GM18517 (cell line): ENCODE data around the gene FAM120B.
"Not testable (repeated sequence)": the region's sequence is repeated elsewhere in the genome, so short reads cannot be mapped to it uniquely, and the experiment has no call there.

Experiments
- ATAC-seq: cut with Tn5 transposase; IDR thresholded peaks from one replicate; pipeline ENCODE4 v1.9.1; 2021; ENCODE audit warnings: mild to moderate bottlenecking, moderate library complexity; ENCODE audit not compliant: unreplicated experiment

Gene FAM120B

DNA sequence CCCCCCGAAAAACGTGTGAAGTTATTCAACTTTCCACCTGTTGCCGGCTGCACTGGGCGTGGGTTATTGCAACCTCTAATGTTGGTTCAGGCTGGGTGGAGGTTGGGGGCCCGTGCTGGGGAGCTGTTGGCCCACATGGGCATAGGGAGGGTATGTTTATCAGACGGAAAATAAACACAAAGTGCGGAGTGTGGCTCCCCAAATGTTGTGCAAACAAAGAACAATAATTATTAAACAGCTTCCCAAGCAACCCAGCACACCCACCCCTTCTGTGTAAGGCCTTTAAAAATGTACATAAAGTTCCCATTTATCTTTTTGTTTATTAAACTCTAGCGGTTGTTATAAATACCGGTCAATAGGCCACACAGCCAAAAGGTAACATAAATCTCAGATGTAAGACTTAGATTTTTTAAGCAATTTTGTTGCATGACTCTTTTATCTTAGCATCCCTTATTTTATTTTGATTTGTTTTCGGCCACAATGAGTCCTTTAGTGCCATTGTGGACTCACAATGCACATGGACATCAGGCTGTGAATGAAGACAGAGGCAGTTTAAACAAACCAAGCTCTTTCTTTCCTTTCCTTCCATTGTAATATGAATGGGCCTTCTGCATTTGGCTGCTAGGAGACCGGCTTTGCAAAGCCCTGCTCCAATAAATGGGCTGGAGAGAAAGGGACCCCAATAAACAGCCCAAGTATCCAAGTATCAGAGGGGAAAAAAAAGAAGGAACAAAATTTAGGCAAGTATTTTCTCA is 8.8 kb upstream of the FAM120B start:
- ATAC-seq: no peak

DNA sequence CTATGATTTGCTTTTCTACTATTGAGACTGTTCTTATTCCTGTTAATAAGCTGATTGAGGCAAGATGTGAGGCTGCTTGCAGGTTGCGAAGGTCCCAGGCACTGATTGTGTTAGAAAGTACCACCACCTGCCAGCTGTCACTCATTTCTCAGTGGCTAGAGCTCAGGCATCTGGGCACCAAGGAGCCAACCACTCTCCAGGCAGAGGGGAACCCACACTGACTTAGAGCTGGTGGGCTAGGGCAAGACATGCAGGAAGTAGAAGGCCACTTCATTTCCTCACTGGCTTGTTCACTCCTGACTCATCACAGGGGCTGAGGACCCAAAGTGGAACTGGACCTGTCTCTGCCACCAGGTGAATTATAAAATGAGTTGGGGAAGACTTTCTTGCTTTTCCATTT is 7.9 kb upstream of the FAM120B start:
- no peak for ATAC-seq

- ATAC-seq: no peak
These were observed 5.4 kb upstream of the FAM120B start for GRCh38 chr6:170301184-170301583.

DNA sequence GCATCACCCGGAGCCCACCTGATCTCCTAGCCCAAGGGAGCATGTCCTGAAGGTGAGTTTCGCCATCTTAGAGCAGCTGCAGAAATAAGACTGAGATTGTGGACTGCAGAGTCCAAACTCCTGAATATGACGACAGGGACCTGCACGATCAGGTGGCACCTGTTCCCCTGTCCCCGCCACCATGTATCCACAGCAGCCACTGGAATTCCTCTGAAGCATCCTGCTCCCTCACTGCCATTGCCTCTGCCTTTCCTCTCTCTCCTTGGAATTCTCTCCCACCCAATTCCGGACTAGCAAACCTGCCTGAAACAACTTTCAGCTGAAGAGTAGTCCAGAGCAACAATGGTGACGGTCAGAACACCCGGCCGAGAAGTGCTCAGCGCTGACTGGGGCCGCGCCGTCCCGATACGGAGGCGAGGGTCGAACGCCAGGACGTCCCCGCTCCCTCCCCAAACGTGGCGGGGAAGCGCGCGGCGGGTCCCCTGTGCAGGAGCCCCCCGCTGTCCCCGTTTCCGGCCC is 694 bp upstream of the FAM120B start:
- ATAC-seq: peak; percentile 8

DNA sequence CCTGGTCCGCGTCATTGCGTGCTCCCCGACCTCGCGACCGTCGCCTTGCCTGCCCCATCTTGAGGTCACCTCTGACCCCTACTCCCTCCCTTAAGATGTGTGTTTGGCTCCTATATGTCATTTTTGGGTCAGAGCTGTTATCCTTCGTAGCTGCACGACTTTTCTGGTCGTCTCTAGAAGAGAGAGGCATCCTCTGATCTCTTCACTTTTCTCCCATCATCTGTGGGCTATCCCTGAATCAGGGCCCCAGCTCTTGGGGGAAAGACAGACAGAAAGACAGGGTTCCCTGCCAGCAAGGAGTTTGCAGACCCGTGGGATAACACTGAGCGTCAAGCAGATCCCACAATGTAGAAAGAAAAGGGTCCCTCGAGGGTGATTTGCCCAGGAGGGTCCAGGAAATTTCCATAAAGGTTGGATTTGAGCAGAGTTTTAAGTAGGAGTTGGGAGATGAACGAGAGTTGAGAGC is 555 bp downstream of the FAM120B start:
- ATAC-seq: no peak

DNA sequence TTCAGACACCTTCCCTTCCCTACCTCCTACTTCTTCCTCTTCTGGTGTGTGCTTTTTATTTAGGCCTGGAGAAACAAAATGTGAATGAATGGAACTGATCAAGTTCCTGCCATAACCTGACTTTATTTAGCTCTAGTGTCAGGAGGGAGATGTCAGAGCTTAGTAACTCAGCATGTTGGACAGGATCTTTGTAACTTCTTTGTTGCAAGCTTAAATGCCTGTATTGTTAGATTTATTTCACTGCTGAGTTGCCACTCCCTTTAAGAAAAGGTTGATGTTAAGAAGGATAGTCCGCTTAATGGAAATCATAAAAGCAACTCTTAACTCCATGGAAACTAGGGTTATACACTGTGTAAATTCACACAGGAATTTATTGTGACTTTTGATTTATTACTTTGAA is 2.2 kb downstream of the FAM120B start:
- ATAC-seq: no peak

DNA sequence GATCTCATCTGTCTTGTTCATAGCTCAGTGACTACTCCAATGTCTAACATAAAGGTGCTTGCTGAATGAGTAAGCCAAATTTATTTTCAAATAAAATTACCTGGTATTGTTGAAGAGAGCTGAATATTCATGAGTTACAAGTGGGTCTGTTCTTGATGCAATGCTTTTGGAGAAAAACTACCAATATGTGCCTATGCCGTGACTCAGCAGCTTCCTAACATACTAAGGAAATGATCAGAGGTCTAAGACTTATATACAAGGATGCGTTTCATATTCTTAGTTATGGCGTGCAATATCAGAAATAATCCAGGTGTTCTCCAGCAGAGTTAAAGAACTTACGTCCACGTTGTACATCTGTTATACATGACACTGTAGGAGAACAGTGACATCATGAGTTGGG is 5.1 kb downstream of the FAM120B start:
- ATAC-seq: no peak

- no peak for ATAC-seq
These were observed 6.3 kb downstream of the FAM120B start for GRCh38 chr6:170312876-170313275.

- no peak for ATAC-seq
These were observed 7.2 kb downstream of the FAM120B start for GRCh38 chr6:170313716-170314295.

DNA sequence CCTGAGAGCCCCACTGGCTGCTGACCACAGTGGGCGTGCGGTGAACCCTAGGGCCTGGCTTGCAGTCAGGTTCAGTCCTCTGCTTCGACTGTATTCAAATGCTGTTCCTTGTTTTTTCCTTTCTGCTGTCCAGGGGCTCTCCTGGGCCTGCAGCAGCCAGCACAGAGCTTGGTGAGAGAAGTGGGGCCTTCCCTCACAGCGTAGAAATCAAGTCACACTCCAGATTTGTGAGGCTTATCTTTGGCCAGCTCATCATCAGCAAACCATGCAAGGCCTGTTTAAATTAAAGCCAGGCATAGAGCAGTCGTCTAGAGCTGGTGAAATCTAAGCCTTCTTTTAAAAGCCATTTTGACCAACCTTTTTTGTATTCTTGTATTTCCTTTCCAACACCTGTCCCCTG is 8.4 kb downstream of the FAM120B start:
- no peak for ATAC-seq

DNA sequence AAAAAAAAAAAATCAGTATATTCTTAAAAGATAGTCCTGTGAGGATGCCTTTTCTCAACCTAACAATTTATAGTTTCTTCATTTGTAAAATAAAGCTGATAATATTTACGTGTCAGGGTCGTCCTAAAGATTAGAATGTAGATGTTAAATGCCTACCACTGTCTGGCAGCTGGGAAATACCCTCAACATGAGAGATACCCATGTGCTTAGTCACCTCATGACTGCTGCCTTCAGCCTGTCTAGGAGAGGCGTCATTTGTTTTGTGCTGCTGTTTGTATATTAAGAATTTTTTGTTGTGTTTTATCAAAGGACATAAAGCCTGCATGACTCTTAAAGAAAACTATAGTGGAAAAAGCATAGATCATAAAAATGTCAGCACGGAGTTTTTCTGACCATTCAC is 9.5 kb downstream of the FAM120B start:
- ATAC-seq: no peak

- ATAC-seq: no peak
These were observed 10.5 kb downstream of the FAM120B start for GRCh38 chr6:170317076-170317475.

DNA sequence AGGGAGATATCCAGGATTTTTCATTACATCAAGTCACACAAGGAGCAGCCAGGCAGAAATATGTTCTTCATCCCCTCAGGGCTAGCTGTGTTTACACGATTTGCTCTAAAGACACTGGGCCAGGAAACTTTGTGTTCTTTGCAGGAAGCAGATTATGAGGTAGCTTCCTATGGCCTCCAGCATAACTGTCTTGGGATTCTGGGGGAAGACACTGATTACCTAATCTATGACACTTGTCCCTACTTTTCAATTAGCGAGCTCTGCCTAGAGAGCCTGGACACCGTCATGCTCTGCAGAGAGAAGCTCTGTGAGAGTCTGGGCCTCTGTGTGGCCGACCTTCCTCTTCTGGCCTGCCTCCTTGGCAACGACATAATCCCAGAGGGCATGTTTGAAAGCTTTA is 11.2 kb downstream of the FAM120B start:
- ATAC-seq: no peak

DNA sequence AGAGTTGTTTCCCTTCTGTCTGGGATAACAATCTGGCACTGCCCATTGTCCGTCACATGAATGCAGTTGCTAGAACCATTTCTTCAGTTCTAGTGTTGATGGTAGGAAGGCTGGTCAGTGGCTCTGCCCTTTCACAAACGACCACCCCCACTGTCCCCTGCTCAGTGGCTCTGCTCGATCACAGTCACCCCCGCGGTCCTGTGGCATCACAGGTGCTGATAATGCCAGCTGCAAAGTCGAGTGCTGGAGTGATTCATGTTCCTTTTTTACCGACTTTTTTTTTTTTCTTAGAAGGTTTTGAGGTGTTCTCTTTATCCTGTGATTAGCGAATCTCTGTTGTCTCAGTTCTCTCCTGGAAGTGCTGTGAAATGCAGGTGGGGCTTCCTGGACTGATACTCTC is 22.8 kb downstream of the FAM120B start:
- no peak for ATAC-seq

DNA sequence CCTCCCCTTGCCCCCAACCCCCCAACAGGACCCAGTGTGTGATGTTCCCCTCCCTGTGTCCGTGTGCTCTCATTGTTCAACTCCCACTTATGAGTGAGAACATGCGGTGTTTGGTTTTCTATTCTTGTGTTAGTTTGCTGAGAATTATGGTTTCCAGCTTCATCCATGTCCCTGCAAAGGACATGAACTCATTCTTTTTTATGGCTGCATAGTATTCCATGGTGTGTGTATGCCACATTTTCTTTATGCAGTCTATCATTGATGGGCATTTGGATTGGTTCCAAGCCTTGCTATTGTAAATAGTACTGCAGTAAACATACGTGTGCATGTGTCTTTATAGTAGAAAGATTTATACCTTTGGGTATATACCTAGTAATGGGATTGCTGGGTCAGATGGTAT is 28.6 kb downstream of the FAM120B start:
- not testable (repeated sequence) for ATAC-seq

GRCh38 chr6:170344631-170345576 is 38.3 kb downstream of the FAM120B start:
- no peak for ATAC-seq

GRCh38 chr6:170345662-170346061 is 39.1 kb downstream of the FAM120B start:
- no peak for ATAC-seq

- ATAC-seq: no peak
These were observed 40.1 kb downstream of the FAM120B start for GRCh38 chr6:170346649-170347048.

GRCh38 chr6:170347091-170347490 is 40.5 kb downstream of the FAM120B start:
- ATAC-seq: no peak

- ATAC-seq: no peak
These were observed 41.4 kb downstream of the FAM120B start for GRCh38 chr6:170347975-170348374.

- not testable (repeated sequence) for ATAC-seq
These were observed 44.9 kb downstream of the FAM120B start for GRCh38 chr6:170351456-170351855.
